Measurements from ENCODE around the gene VAC14.
A peak's percentile ranks its signal among the peaks of the same experiment; 100 is the strongest.

Gene VAC14

DNA sequence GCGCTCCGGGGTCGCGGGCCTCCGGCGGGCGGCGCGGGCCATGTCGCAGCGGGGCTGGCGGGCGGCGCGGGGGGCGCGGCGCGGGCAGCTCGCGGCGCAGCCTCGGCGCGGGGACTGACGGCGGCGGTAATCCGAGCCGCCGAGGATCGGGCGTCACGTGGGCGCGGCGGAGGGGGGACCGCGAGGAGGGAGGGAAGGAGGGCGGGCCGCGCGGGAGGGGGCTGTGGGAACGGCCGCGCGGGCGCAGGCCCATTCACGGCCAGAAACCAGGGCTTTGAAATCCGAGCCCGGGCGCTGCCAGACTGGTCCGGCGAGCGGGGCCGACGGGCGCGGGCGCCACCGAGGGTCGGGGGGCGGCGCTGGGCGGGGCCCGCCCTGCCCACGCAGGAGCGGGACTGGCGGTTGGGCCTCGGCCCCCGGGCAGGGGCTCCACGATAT is 115.0 kb downstream of the VAC14 start, which contains the start of gene MTSS2:
Gene MTSS2, minus strand, starts transcription at position 116 of the 438 bp plus-strand sequence. CDS start 262 bp downstream, outside the sequence.
- TF ChIP-seq SUZ12 (IDR thresholded peaks at IDR 0.05; ENCODE audit: extremely low read depth, insufficient read depth, insufficient read length) (no peak), YY1 (IDR thresholded peaks at IDR 0.05; ENCODE audit: insufficient read depth, insufficient read length) (no peak), ZNF274 (IDR thresholded peaks at IDR 0.05; ENCODE audit: low read depth, low read length) (no peak)
- H3K4me1 ChIP-seq (ENCODE audit: insufficient read depth, insufficient read length) = peaks cover 47% of the 10 kb centered on the region
- H3K27me3 ChIP-seq (ENCODE audit: insufficient read depth, insufficient read length) = no peaks in the 10 kb centered on the region
- H3K9ac ChIP-seq (ENCODE audit: insufficient read length, low read depth) = peak within 1 kb of the TSS; percentile 96
- no peaks in the 10 kb centered on the region for H3K9me3 ChIP-seq (ENCODE audit: insufficient read depth, low read length)
- H3K36me3 ChIP-seq (ENCODE audit: insufficient read depth, insufficient read length, low read length) = peaks cover 30% of the 10 kb centered on the region
- H3K4me3 ChIP-seq (ENCODE audit: insufficient read length, low read depth) = peak within 1 kb of the TSS; percentile 91
- DNase-seq (ENCODE audit: low read depth, low spot score) = peak; percentile 62

DNA sequence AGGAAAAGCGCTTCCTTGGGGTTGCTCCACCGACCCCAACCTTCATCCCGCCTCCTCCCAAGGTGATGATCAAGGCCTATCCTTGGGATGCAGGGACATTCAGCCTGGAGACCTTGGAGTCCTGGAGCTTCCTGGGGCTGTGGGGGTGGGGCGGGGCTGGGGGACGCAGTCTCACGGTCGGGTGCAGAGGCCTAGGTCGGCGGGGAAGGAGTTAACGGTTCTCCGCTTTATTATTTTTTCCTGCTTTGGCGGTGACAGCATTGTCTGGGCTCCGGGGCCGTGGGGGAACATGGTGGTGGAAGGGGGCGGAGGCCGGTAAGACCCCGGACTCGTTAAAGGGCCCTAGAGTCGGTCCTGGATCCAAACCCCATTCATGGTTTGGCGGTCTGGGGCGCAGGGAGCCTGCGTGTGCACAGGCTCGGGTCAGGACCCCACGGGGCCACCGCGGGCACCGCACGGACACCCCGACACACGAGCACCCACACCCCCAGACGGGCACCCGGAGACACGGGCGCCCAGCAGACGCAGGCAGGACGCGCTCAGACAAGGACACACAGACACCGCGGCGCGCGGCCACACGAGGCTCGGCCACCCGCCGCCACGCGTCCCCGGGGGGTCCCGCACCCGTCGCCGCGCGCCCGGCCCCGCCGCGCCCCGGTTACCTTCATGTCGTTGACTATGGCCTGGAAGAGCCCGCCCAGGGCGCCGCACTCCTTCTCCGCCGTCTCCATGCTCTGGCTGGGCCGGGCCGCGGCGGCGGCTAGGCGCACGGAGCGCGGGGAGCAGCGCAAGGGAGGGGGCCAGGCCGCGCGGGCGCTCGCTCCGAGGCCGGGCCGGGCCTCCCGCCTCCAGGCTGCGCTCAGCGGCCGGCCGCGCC is 115.7 kb downstream of the VAC14 start:
- TF ChIP-seq YY1 (IDR thresholded peaks at IDR 0.05; ENCODE audit: insufficient read depth, insufficient read length) = no peak
- no peak for TF ChIP-seq ZNF274 (IDR thresholded peaks at IDR 0.05; ENCODE audit: low read depth, low read length)
- no peak for TF ChIP-seq SUZ12 (IDR thresholded peaks at IDR 0.05; ENCODE audit: extremely low read depth, insufficient read depth, insufficient read length)
- H3K4me3 ChIP-seq (ENCODE audit: insufficient read length, low read depth) = peak overlapping the region; percentile 91
- DNase-seq (ENCODE audit: low read depth, low spot score) = no peak
- H3K27me3 ChIP-seq (ENCODE audit: insufficient read depth, insufficient read length) = no peaks in the 10 kb centered on the region
- H3K9ac ChIP-seq (ENCODE audit: insufficient read length, low read depth) = peak overlapping the region; percentile 96
- H3K4me1 ChIP-seq (ENCODE audit: insufficient read depth, insufficient read length) = peaks cover 51% of the 10 kb centered on the region
- no peaks in the 10 kb centered on the region for H3K9me3 ChIP-seq (ENCODE audit: insufficient read depth, low read length)
- peaks cover 36% of the 10 kb centered on the region for H3K36me3 ChIP-seq (ENCODE audit: insufficient read depth, insufficient read length, low read length)

DNA sequence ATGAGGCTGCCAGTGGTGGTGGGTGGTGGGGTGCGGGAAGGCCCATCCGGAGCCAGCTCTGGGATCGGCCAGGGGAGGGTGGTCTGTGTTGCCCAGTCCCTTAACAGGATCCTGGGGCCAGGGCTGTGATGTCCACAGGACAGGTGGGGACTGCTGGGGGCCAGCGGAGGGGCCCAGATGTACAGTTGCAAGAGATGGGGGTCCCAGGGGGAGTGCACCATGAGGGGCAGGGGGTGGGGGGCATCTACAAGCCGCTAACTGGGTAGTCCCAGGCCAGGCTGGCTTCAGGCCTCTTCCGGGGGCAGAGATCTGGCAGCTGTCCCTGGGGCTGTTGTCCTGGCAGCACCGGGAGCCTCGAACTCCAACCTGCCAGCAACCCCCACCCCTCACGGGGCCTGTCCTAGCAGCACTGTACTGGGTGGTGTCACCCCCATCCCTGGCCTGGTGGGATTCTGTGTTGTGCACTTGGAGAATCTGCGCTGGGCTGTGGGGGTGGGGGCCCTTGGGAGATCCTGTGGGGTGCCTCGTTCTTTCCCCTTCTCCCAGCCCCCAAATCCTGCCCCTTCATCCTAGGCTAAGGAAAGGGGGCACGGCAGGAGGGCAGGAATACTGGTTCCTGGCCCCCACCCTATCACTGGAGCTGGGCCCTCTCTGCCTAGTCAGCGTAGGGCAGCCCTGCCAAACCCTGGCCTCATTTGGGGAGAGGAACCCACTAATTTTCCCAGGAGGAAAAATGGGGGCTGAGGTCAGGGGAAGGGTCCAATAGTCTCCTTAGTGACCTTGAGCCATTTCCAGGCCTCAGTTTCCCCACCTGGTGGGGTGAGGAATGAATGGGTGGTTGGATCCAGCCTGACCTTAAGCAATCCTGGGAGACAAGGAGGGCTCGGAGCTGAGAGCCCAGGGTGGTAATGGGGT is 116.6 kb downstream of the VAC14 start:
- H3K4me3 ChIP-seq (ENCODE audit: insufficient read length, low read depth) = peak overlapping the region; percentile 91
- H3K27me3 ChIP-seq (ENCODE audit: insufficient read depth, insufficient read length) = no peaks in the 10 kb centered on the region
- TF ChIP-seq ZNF274 (IDR thresholded peaks at IDR 0.05; ENCODE audit: low read depth, low read length) (no peak), SUZ12 (IDR thresholded peaks at IDR 0.05; ENCODE audit: extremely low read depth, insufficient read depth, insufficient read length) (no peak), YY1 (IDR thresholded peaks at IDR 0.05; ENCODE audit: insufficient read depth, insufficient read length) (no peak)
- peaks cover 45% of the 10 kb centered on the region for H3K36me3 ChIP-seq (ENCODE audit: insufficient read depth, insufficient read length, low read length)
- H3K9ac ChIP-seq (ENCODE audit: insufficient read length, low read depth) = peak overlapping the region; percentile 96
- no peak for DNase-seq (ENCODE audit: low read depth, low spot score)
- peaks cover 51% of the 10 kb centered on the region for H3K4me1 ChIP-seq (ENCODE audit: insufficient read depth, insufficient read length)
- no peaks in the 10 kb centered on the region for H3K9me3 ChIP-seq (ENCODE audit: insufficient read depth, low read length)

DNA sequence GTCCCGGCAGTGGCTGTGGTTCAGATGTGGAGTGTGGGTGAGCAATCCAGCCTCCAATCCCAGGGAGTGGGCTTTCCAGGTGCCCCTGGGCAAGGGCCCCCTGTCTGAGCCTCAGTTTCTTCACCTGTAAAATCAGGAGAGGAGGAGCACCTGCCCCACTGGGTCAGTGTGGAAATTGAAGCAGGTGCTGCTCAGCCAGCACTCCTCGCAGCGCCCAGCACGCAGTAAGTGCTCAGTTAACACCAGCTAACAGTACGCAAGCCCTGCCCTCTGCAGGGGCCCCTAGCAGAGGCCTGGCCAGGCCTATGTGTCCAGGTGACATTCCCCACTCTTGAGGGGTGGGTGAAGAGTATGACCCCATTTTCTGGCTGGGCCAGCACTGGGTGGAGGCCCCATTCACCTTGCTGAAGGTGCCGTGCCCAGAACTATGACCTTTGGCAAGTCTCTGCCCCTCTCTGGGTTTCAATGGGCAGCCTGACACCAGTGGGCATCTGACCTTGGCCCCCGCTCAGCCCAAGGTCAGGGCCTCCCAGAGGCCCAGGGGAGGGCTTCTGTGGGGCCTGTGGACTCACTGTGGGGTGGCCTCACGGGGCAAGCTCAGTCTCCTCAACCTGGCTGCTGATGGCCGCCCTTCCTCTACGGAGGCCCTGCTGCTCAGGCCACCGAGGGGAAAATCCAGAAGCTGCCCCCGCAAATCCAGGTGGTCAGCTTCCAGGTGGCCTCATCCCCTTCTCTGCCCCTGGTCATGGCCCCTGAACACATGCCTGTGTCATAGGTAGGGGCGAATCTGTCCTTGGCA is 117.6 kb downstream of the VAC14 start:
- DNase-seq (ENCODE audit: low read depth, low spot score) = no peak
- Histone ChIP-seq H3K4me1 (ENCODE audit: insufficient read depth, insufficient read length) (peaks cover 53% of the 10 kb centered on the region), H3K9ac (ENCODE audit: insufficient read length, low read depth) (peak overlapping the region; percentile 33), H3K27me3 (ENCODE audit: insufficient read depth, insufficient read length) (no peaks in the 10 kb centered on the region), H3K9me3 (ENCODE audit: insufficient read depth, low read length) (no peaks in the 10 kb centered on the region), H3K4me3 (ENCODE audit: insufficient read length, low read depth) (no peak overlapping the region), H3K36me3 (ENCODE audit: insufficient read depth, insufficient read length, low read length) (peaks cover 53% of the 10 kb centered on the region)
- TF ChIP-seq ZNF274 (IDR thresholded peaks at IDR 0.05; ENCODE audit: low read depth, low read length) (no peak), YY1 (IDR thresholded peaks at IDR 0.05; ENCODE audit: insufficient read depth, insufficient read length) (no peak), SUZ12 (IDR thresholded peaks at IDR 0.05; ENCODE audit: extremely low read depth, insufficient read depth, insufficient read length) (no peak)

DNA sequence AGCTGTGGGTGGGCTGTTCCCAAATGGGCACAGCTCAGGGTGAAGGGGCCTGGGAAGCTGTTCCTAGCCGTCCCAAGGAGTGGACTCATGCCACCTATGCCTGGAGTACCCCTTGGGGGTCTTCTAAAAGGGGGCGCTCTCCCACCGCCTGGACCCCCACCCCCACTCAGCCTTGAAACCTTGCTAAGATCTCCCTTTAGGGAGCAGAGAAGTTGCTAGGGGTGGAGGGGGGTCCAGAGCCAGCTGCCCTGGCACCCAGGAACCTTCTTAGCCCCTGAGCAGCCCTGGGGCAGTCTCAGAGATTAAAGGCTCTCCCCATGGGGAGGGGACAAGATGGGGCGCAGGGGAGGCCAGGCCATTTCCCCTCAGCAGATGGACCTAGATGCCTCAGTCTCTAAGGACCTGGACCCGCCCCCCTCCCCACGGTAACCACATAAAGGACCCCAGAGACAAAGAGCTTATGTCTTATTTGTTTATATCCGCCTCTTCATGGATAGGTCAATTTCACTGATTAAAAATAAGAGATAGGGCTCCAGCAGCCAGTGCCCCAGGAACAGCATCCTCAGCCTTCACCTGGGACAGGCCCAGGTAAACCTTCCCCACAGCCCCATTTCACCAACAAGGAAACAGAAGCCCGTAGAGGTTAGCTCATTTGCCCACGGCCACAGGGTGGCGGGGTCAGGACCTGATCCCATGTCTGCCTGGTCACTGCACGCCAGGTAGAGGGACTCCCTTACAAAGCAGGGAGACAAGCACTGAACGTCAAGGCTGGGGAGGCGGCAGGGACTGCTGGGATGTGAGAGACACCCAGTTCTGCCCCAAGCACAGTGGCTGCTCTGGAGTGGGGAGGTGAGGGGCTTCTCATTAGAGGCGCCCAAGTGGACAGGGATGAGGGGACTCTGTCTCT is 118.5 kb downstream of the VAC14 start:
- Histone ChIP-seq H3K4me3 (ENCODE audit: insufficient read length, low read depth) (no peak overlapping the region), H3K9me3 (ENCODE audit: insufficient read depth, low read length) (no peaks in the 10 kb centered on the region), H3K4me1 (ENCODE audit: insufficient read depth, insufficient read length) (peaks cover 51% of the 10 kb centered on the region), H3K36me3 (ENCODE audit: insufficient read depth, insufficient read length, low read length) (peaks cover 61% of the 10 kb centered on the region), H3K9ac (ENCODE audit: insufficient read length, low read depth) (peak overlapping the region; percentile 2), H3K27me3 (ENCODE audit: insufficient read depth, insufficient read length) (no peaks in the 10 kb centered on the region)
- no peak for TF ChIP-seq ZNF274 (IDR thresholded peaks at IDR 0.05; ENCODE audit: low read depth, low read length)
- TF ChIP-seq YY1 (IDR thresholded peaks at IDR 0.05; ENCODE audit: insufficient read depth, insufficient read length) = no peak
- TF ChIP-seq SUZ12 (IDR thresholded peaks at IDR 0.05; ENCODE audit: extremely low read depth, insufficient read depth, insufficient read length) = no peak
- DNase-seq (ENCODE audit: low read depth, low spot score) = no peak
